Activated CD4-positive, alpha-beta T cell treated with anti-CD3 and anti-CD28 coated beads, Interleukin-2, amount 50 U/mL, for 16 hours (primary cell): ENCODE measurements around the gene CCDC92B.
"Not testable (repeated sequence)": the region's sequence is repeated elsewhere in the genome, so short reads cannot be mapped to it uniquely, and the experiment has no call there.

ENCODE experiments used
- DNase-seq: peaks from one replicate; pipeline ENCODE4 v3.0.0-alpha.2; 2020

Gene CCDC92B

GRCh38 chr17:2688351-2689342 lies 60.8 kb downstream of the CCDC92B start:
- no peak for DNase-seq

DNA sequence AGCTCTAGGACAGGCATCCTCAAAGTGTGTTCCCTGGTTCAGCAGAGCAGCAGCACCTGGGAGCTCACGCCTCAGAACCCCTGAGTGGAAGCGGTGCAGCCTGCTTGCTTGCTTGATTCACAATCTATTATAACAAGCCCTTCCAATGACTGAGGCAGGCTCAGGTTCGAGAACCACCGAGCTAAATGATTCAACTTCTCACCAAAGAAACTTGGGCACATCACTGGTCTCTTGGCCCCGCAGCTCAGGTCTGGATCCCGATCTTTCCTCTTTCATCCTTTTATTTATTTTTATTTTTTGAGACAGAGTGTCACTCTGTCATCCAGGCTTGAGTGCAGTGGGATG lies 62.4 kb downstream of the CCDC92B start:
- no peak for DNase-seq

DNA sequence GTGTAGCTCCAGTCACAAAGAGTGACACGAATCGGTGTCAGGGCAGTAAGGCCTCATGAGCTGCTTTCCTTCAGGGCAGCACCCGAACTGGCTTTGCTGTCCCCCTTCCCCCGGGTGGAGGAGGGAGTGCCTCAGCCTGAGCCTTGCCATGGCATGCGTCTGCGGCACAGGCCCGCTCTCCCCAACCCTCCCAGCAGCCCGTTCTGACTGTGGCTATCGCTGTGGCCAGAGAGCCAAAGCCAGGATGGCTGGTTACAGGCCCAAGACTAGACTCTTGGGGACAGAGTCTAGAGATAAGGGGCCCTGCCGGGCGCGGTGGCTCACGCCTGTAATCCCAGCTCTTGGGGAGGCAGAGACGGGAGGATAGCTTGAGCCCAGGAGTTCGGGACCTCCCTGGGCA lies 63.8 kb downstream of the CCDC92B start:
- DNase-seq, result no peak

DNA sequence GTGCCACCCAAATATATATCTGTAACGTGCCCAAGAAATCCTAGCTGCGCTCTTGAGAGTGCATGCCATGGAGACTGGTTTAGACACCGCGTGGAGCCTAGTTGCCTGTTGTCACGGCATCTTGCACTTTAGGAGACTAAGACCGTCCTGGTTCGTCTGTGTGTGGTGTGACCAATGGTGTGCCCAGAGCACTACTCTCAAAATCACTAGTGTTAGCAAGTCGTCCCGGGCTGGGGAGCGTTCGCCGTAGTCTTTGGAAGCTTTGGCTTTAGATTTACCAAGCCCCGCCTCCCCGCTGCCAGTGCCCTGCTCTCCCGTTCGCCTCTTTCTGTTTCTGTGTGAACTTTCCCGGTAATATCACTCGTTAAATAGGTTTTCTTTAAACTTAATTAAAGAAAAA lies 64.9 kb downstream of the CCDC92B start:
- no peak for DNase-seq

- no peak for DNase-seq
Measured at GRCh38 chr17:2683912-2684311, 65.5 kb downstream of the CCDC92B start.

DNA sequence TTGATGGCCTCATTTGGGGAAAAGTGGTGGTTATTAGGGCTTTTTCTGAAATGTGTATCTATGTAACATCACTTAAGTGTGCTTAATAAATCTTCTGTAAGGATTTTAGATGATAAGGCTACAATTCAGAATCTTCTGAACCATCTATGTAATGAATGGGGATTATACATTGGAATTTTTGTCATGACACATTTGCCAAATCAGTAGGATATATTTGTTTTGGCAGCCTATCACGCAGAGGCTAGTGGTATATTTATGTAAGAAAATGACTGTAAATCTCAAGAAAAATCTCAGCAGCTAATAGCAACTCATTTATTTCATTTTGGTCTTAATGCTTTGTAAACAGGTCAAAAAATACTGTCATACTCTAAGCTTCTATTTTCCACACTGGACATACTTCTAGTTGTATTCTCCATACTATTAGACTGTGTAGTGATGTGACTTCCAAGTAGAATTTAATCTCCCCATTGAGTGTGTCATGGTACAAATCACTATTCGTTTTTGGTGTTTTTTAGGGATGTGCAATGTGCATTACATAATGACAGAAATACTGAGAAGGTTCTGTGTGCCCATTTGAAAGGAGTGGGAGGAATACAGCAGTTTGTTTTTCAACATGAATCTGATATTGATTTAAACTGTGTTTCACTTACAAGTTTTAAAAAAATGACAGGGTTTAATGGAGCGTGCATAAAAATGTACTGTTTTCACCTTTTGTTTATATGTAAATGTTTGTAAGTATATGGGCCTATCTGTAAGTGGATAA lies 67.1 kb downstream of the CCDC92B start:
- DNase-seq, result no peak

DNA sequence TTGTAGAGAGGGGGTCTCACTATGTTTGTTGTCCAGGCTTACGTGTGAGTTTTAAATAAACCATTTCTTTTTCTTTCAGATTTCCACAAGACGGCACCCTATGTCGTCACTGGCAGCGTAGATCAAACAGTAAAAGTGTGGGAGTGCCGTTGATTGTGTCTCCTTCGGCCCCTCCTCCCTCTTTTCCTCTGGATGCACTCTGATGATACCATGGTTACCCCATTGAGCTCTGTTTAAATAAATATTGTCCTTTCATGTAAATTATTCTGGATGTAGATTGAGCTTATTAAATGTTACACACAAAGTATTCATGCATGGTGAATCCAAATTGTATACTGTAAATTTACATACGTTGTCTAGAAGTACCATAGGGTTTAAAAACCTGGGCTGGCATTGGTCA lies 67.8 kb downstream of the CCDC92B start:
- DNase-seq, result no peak

DNA sequence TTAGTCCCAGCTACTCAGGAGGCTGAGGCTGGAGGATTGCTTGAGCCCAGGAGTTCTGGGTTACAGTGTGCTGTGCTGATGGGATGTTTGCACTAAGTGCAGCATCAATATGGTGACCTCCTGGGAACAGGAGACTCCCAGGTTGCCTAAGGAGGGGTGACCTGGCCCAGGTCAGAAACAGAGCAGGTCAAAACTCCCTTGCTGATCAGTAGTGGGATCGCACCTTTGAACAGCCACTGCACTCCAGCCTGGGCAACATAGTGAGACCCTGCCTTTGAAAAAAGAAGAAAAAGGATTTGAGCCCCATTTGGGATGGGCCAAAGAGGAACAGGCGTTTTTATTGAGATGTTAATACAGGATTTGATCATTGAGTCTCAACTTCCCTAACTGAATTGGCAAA lies 68.5 kb downstream of the CCDC92B start:
- no peak for DNase-seq

GRCh38 chr17:2679247-2679646 lies 70.2 kb downstream of the CCDC92B start:
- not testable (repeated sequence) for DNase-seq
